HG02588 (cell line): ENCODE results near the gene SYCE1L.
"Not testable (repeated sequence)": the region's sequence is repeated elsewhere in the genome, so short reads cannot be mapped to it uniquely, and the experiment has no call there.

Experiments
- ATAC-seq: cut with Tn5 transposase; IDR thresholded peaks from one replicate; pipeline ENCODE4 v1.9.1; 2021; ENCODE audit warnings: mild to moderate bottlenecking, moderate library complexity; ENCODE audit not compliant: unreplicated experiment

SYCE1L gene, protein sequence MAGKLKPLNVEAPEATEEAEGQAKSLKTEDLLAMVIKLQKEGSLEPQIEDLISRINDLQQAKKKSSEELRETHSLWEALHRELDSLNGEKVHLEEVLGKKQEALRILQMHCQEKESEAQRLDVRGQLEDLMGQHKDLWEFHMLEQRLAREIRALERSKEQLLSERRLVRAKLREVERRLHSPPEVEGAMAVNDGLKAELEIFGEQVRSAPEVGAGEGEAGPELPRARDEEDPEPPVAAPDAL

DNA sequence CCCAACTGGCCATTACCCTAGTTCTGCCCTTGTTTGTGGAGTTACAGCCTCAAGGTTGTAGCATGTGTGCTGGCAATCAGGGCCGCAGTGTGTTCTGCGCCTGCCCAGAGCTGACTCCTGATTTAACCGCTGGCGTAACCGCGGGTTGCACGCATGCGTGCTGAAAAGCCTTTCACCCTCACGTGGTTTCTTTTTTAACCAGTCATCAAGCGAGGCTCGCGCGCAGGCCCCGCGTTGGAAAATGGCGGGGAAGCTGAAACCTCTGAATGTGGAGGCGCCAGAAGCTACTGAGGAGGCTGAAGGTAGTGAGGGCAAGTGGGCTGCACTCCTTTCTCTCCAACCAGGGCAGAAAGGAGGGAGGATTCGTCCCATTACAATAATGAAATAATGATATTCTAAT is at the start of gene SYCE1L:
SYCE1L (plus strand) TSS at position 198 of the 400 bp plus-strand sequence; CDS start at position 242, 44 bp downstream.
- no peak for ATAC-seq

DNA sequence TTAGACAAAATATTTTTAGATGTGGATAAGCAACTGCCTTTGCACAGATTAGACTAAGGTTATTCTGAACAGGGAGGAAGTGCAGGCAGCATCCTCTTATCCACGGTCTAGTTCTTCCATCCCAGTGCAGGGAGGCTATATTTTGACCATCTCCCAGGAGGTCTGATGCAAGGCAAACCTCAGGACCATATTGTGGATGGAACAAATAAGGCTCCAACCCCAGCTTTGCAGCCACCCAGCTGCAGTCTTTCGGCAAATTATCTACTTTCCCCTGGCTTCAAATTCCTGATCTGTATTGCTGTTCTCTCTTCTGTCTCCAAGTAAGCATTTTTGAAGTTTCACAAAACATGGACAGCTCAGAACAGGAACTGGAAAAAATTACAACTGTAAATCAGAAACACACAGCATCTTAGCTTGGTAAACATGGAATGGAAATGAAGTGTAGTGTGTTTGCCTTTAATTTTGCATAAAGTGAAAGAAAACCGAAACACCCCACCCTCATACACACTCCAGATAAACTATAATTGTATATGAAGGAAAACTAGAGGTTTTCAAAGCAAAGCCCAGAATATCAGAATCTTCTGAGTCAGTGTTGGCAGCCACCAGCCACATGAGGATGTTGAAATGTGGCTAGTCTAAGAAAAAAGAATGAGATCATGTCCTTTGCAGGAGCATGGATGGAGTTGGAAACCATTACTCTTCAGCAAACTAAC is 41.7 kb upstream of the SYCE1L start:
- no peak for ATAC-seq

DNA sequence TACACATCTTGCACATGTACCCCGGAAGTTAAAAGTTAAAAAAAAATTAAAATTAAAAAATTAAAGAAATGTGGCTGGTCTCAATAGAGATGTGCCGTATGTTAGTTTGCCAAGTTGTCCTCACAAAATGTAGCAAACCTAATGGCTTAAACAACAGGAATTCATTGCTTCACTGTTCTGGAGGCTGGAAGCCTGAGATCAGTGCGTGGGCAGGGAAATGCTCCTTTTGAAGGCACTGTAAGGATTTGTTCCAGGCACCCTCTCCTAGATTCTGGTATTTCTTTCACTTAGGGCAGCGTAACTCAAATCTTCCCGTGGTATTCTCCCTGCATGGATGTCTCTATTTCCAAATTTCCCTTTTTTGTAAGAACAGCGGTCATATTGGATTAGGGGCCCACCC is 40.9 kb upstream of the SYCE1L start:
- ATAC-seq: no peak

DNA sequence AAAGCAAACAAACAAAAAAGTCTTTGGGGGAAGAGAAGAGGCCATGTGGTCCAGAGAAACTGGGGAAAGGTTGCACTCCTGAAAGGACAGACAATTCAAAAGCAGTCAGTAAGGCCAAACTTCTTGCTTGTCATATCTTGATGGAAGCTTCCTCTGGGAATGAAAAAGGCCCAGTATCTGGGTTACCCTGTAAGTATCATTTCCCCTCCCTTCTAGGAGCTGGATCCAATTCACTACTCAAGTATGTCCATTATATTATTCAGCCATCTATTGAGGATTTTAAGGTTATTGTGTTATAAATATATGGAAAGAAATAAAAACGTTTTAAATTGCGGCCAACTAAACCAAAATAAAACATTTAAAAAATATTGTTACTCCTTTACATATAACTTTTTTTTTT is 34.2 kb upstream of the SYCE1L start:
- no peak for ATAC-seq

DNA sequence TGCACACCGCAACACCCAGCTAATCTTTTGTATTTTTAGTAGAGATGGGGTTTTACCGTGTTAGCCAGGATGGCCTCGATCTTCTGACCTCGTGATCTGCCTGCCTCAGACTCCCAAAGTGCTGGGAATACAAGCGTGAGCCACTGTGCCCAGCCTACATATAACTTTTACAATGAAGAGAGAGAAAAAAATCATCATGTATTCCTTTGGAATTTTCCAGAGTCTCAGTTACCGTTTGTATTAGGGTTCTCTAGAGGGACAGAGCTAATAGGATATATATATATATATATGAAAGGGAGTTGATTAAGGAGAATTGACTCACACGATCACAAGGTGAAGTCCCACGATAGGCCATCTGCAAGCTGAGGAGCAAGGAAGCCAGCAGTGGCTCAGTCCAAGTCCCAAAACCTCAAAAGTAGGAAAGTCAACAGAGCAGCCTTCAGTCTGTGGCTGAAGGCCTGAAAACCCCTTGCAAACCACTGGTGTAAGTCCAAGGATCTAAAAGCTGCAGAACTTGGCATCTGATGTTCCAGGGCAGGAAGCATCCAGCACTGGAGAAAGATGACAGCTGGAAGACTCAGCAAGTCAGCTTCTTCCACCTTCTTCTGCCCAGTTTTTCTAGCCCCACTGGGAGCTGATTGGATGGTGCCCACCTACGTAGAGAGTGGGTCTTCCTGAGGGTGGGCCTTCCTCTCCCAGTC is 33.5 kb upstream of the SYCE1L start:
- ATAC-seq: not testable (repeated sequence)

DNA sequence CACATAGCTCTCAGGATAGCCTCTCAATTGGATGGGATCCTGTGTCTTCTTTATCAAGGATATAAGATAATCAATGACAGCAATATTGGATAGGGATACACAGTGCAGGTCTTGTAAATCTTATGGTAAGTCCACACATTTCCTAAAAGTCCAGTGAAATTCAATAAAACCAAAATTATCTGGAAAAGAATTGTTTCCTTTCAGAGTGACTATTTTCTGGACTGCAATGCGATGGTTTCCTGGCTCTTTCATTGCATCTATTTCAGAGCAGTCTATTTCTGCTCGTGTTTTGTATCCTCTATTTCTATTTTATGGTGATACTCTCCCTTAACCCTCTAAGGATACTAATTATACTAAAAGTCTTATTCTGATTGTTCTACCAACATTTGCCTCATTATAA is 32.5 kb upstream of the SYCE1L start:
- no peak for ATAC-seq

DNA sequence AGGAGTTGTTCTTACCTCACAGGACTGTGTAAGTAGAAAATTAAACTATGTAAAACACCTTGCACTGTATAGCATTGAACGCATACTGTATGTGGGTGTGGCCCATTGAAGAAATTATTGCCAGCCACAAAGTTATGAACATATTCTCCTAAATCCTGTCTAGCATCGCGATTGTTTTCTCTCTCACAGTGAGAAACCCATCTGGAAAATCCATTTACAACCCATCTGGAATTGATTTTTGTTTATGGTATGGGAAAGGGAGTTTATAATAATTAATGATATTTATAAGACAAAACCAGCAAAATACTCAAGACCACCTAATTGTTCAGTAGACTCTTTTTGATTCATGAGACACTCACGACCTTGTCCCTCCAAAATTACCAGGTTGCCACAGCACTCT is 30.3 kb upstream of the SYCE1L start:
- ATAC-seq: no peak

DNA sequence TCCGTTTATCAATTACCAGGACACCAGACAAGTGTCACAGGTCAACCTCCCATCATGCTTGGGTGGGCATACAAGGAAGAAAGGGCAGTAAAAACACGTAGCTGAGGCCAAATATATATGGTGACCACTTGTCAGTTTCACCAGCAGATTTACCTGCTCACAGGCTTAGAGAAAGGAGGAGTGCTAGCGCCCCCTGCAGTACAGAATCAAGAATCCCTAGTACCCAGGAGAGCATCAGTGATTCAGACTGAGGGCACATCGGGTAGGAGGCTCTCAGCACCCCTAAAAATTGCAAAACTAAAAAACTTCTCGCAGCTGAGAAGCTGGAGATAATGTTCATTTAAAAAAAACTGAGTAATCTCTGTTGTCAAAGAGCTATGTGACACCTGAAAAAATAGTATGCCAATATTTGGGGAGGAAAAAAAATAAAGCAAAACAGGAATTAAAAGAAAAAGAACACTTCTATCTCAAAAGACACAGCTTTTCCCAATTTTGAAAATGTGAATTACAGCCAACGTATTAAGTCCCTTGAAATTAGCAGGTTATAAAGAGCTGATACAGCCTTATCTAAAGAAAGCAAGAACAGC is 29.5 kb upstream of the SYCE1L start:
- no peak for ATAC-seq

DNA sequence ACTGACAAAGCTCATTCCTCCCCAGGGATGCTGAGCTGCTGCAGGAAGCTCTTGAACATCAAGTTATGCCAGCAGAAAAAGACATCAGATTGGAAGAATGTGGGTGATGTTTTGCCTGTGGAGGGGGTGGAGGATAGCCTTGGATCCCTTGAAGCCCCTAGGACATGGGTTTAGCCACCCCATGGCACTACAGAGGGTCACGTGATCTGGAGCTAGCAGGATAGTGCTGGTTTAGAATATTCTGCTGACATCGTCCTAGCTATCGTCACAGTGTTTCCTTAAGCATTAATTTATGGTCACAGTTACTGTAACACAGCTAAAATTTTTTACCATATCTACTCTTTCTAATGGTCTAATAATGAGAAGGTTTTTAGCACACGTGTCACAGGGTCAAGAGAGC is 28.4 kb upstream of the SYCE1L start:
- no peak for ATAC-seq

DNA sequence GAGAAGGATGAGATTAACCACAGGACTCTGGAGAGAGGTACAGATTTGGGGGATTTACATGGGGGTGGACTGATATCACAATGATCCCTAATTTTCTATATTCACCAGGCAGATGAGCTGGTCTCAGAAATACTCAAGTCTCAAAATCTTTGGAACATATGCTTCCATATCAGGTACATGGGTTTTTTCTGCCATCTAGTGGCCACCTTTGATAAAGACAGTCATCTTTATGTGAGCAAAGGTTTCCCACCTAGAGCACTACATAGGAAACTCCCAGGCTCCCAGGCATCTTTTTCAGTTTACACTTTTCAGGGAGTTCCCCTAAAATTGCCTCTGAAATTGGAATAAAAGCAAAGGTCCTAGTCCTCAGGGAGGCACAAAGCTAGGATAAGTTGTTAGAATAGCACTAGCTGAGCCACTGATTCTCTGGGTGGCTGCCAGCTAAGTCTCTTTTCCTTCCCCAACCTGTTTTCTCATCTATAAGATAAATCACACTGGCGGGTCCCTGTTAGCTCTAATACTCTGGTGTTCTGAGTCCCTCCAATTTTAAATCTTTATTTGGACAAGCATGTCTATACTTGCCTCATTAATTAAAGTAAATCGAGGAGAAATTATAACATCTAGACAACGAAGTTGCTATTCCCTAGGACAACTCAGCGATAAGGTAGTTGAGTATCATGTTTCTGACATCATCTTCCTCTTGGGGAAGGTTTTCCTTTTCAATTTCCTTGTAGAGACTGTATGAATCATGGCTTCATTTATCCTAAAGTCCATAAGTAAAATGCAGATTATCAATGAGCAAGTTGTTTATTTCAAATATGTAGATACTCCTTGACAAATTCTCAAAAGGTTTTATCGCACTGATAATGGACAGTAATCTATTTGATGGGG is 27.2 kb upstream of the SYCE1L start:
- ATAC-seq: peak; percentile 76

DNA sequence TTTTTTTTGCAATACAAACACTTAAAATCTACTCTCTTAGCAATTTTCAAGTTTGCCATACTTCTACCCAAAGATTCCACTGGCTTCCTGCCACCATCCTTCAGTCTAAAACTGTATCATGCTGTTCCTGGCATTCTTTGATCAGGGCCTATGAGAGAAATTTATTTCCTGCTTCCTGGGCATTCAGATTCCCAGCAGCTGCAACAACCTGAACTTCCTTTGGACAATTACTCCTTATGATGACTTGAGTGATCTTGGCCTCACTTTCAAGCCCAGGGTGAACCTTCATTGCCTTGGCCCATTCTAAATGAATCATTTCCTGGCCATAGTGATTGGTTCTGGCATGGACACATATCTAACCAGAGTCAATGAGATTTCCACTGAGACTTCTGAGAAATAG is 26.3 kb upstream of the SYCE1L start:
- no peak for ATAC-seq

DNA sequence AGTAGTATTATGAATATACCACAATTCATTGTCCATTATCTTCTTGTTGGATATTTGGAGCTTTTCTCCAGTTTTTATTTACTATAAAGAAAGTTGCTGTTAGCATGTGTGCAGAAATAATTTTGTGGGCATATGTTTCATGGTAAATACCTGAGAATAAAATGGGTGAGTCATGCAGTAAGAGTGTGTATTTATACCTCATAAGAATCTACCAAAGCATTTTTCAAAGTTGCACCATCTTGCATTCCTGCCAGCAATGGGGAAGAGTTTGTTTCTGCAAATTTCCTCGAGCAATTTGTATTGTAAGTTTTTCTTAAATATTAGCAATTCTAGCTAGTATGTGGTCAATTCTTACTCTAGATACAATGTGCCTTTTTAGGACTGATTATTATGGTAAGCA is 16.1 kb upstream of the SYCE1L start:
- ATAC-seq: no peak

DNA sequence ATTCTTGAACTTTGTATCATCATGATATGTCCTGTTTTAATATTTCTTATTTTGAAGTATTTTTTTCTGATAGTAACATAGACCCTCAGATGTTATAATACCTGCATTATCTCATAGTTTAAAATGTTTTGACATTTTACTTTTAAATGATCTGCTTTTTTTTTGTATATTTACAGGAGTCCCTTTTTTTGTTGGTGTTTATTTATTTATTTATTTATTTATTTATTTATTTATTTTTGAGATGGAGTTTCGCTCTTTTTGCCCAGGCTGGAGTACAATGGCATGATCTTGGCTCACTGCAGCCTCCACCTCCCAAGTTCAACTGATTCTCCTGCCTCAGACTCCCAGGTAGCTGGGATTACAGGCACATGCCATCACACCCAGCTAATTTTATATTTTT is 12.9 kb upstream of the SYCE1L start:
- not testable (repeated sequence) for ATAC-seq

DNA sequence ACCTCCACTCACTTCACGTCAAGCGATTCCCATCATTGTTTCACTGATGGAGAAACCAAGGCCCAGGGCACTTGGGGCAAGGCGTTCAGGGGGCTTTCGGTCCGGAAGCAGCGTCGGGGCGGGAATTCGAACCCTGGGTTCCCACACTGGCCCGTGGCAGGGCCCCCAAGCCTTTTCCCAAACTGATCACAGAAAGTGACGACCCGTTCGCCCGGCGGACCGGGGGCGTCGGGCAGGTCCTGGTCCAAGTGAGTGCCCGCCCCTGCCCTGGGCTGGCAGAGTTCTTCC is 9.1 kb upstream of the SYCE1L start:
- ATAC-seq: no peak

DNA sequence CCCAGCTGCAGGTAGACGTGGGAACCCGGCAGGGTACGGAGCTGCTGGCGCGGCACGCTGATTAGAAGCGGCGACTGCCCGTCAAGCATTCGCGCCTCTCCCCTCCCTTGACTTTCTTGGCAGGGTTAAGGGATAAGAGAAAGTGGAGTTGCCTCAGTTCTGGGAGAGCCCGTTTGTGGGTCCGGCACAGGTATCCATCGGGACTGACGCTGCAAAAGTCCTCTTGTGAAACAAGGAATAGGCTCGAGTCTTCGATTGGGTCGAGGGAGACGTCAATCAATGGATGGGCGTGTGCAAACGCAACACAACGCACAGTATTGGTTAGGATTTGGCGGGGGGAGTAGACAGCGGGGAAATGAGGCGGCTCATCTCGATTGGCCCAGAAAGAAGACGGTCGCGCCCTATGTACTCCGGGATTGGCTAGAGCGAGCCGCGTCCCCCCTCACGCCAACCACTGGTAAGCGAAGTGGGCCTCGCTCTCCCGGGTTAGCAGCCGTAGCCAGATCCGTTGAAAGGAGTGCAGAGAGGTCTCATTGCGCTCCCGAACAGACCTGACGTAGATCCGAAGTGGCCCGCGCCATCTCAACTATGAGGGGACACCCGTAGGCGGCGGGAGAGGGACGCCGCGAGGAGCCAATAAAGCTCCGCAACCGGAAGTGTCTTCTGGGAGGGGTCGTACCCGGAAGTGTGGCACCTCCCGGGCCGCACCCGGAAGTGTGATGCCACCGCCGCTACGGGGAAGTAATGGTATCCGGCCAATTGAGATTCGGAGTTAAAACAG is 8.5 kb upstream of the SYCE1L start, which contains the start of gene MON1B:
MON1B (plus strand) TSS at position 713 of the 781 bp plus-strand sequence. CDS start 296 bp downstream, outside the sequence.
- ATAC-seq: peak; percentile 97

DNA sequence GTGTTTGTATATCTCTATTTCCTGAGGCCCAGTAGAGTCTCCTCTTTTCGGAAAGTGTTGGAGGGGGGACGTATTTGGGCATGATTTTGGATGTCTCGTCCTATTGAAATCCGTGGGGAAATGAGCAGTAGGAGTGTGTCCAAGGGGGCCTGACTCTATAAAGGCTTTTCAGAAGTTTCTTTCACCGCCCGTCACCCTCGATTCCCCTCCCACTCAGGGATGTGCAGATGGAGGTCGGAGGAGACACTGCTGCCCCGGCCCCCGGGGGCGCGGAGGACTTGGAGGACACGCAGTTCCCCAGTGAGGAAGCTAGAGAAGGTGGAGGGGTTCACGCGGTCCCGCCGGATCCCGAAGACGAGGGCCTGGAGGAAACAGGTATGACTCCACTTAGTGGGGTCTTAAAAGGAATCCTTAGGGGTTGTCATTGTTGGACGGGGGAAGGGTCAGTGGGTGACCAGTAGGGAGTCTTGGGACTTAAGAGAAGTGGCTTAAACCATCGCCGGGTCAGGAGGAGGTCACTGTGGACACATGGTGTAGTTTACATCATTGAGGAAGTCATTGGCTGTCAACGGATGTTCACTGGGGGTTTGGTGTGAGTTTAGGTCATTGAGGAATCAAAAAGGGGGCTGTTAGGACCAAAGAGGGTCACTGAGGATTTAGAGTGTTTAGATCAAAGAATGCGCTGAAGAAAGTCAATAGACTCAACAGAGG is 7.8 kb upstream of the SYCE1L start:
- ATAC-seq: no peak

DNA sequence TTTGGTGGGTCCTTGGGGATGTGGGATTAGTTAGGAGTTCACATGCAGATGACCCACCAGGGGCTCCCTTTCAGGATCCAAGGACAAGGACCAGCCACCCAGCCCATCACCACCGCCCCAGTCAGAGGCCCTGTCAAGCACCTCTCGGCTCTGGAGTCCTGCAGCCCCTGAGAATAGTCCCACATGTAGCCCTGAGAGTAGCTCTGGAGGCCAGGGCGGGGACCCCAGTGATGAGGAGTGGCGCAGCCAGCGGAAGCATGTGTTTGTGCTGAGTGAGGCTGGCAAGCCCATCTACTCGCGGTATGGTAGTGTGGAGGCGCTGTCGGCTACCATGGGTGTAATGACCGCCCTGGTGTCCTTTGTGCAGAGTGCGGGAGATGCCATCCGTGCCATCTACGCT is 5.8 kb upstream of the SYCE1L start:
- no peak for ATAC-seq

DNA sequence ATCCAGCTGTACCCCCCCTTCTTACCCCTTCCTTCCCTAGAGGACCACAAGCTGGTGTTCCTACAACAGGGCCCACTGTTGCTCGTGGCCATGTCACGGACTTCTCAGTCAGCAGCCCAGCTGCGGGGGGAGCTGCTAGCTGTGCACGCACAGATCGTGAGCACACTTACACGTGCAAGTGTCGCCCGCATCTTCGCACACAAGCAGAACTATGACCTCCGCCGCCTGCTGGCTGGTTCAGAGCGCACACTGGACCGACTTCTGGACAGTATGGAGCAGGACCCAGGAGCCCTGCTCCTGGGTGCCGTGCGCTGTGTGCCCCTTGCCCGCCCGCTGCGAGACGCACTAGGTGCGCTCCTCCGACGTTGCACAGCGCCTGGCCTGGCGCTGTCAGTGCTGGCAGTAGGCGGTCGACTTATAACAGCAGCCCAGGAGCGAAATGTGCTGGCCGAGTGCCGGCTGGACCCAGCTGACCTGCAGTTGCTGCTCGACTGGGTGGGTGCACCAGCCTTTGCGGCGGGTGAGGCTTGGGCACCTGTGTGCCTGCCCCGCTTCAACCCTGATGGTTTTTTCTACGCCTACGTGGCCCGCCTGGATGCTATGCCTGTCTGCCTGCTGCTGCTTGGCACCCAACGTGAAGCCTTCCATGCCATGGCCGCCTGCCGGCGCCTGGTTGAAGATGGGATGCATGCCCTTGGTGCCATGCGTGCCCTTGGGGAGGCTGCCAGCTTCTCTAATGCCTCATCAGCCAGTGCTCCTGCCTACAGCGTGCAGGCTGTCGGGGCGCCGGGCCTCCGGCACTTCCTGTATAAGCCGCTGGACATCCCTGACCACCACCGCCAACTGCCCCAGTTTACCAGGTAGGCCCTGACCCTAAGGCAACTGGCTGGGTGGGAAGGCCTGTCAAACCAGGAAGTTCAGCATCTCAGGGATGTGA is 4.6 kb upstream of the SYCE1L start:
- ATAC-seq: no peak
